Adrenal gland (tissue), 12 donors: ENCODE results near the gene SHCBP1L. TPM values are rescaled to one million over a fixed set of nuclear protein-coding genes. Genes with fewer than 3 reads are reported as not detected.

ENCODE experiments used
- DNase-seq, 7 donors: peaks; one replicate each; pipeline ENCODE4 v3.0.0-alpha.2; 2019 to 2020
- H3K27ac ChIP-seq, 5 donors: fragments of 200-600 bp; sonication (generic) in 4 of 5; 1 replicate in 3 of 5; 2 replicates in 2 of 5; pipeline versions ENCODE4 v1.5.1 to v1.8.0; 2016 to 2020; ENCODE audit warnings: mild to moderate bottlenecking in 1 of 5
- H3K27me3 ChIP-seq: fragments of 200-600 bp; 2 replicates; pipeline ENCODE4 v1.8.0; 2021
- H3K36me3 ChIP-seq, 2 donors: fragments of 200-600 bp; replicated peaks in 1 of 2; 1 replicate in 1 of 2; 2 replicates in 1 of 2; pipeline versions ENCODE4 v1.5.1 to v1.8.0; 2018 to 2022
- H3K4me1 ChIP-seq, 2 donors: fragments of 200-600 bp; replicated peaks in 1 of 2; 1 replicate in 1 of 2; 2 replicates in 1 of 2; pipeline versions ENCODE4 v1.5.1 to v1.8.0; 2018 to 2021
- H3K4me3 ChIP-seq, 4 donors: fragments of 200-600 bp; sonication (generic) in 3 of 4; one replicate each; pipeline ENCODE4 v1.5.1; 2016 to 2018
- H3K9me3 ChIP-seq, 3 donors: fragments of 200-600 bp; sonication (generic) in 1 of 3; replicated peaks in 1 of 3; 1 replicate in 2 of 3; 2 replicates in 1 of 3; pipeline versions ENCODE4 v1.5.1 to v1.8.0; 2016 to 2021
- POLR2A ChIP-seq, 2 donors: fragments of 450-650 bp; IDR thresholded peaks; one replicate each; pipeline ENCODE4 v1.6.1; 2017; ENCODE audit warnings: antibody characterized with exemption in 2 of 2, mild to moderate bottlenecking in 2 of 2, moderate library complexity in 1 of 2
- WGBS, 4 donors: extraction: QIAGEN DNeasy Blood & Tissue Kit in 2 of 4; methylation state at CpG; one replicate each; pipeline versions ENCODE4 v1.1.5 to v1.1.7; 2013 to 2017; 5-methylcytosine and 5-hydroxymethylcytosine counted together
- intact Hi-C, 2 donors: fragments of 100-400 bp; cut with DNase I; formaldehyde crosslinking; loops; one replicate each; pipeline versions ENCODE4 v1.14.1 to v1.15.0; 2022 to 2023
- polyA plus RNA-seq, 3 donors: library from polyadenylated mRNA; stranded (reverse); fragments of 200-250 nt in 2 of 3; fragments of 350-450 nt in 1 of 3; fragmentation: Illumina TruSeq in 1 of 3; extraction: RNeasy Lipid Tissue Mini Kit (QIAGEN cat#74804) in 1 of 3; gene quantifications; one replicate each; pipeline ENCODE4 v1.2.3, GENCODE V29; 2013 to 2014
- total RNA-seq, 9 donors: library from RNA; depleted of rRNA in 4 of 9; stranded (reverse); fragments of >200 nt in 4 of 9; fragments of 120-200 nt in 1 of 9; fragmentation: NEBNext Ultra II Directional in 1 of 9; extraction: Animal tissue kit (Norgen Biotek cat#: 25700) in 1 of 9; gene quantifications; one replicate each; pipeline versions ENCODE4 v1.1.0 to v1.2.4, GENCODE V29; 2013 to 2023
- TF ChIP-seq, protein P1 (sequence below), 6 experiments: fragments of 450-650 bp in 4 of 6; fragments of 200-600 bp in 2 of 6; sonication (generic) in 1 of 6; IDR thresholded peaks; 1 replicate in 5 of 6; 2 replicates in 1 of 6; pipeline versions ENCODE4 v1.5.1 to v1.8.0; 2016 to 2021; ENCODE audit warnings: antibody characterized with exemption in 6 of 6, mild to moderate bottlenecking in 2 of 6, moderate library complexity in 1 of 6
- donor health status: healthy with polysubstance abuse.
- donor health status: Bipolar disorder and iron deficiency.
- donor health status: DM: yes; HTN: yes; CAD: no.
- donor health status: DM: no; HTN: no; CAD: no.
- donor health status: DM: no; HTN: no; CAD: no.
- donor health status: DM: yes; HTN: yes; CAD: no.

Gene SHCBP1L
- total and polyA plus RNA-seq, 12 donors = 0.06 TPM; not detected in 11

- H3K27ac ChIP-seq = no peak overlapping the region
- TF ChIP-seq POLR2A (IDR thresholded peaks at IDR 0.05) = no peak
- TF ChIP-seq, protein P1, sequence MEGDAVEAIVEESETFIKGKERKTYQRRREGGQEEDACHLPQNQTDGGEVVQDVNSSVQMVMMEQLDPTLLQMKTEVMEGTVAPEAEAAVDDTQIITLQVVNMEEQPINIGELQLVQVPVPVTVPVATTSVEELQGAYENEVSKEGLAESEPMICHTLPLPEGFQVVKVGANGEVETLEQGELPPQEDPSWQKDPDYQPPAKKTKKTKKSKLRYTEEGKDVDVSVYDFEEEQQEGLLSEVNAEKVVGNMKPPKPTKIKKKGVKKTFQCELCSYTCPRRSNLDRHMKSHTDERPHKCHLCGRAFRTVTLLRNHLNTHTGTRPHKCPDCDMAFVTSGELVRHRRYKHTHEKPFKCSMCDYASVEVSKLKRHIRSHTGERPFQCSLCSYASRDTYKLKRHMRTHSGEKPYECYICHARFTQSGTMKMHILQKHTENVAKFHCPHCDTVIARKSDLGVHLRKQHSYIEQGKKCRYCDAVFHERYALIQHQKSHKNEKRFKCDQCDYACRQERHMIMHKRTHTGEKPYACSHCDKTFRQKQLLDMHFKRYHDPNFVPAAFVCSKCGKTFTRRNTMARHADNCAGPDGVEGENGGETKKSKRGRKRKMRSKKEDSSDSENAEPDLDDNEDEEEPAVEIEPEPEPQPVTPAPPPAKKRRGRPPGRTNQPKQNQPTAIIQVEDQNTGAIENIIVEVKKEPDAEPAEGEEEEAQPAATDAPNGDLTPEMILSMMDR (IDR thresholded peaks at IDR 0.05) = no peak
- DNase-seq = no peak
- WGBS, 4 donors = 55 to 78% (median 65%) methylated on average over 3 of the region's 3 CpGs
- no peaks in the 10 kb centered on the region for H3K9me3 ChIP-seq
- no peak overlapping the region for H3K4me3 ChIP-seq
- intact Hi-C loops = no loop called here
- H3K4me1 ChIP-seq = no peaks in the 10 kb centered on the region
- H3K27me3 ChIP-seq = no peaks in the 10 kb centered on the region
- H3K36me3 ChIP-seq = no peaks in the 10 kb centered on the region
Observed at GRCh38 chr1:182917378-182917777, 35.6 kb downstream of the SHCBP1L start.

GRCh38 chr1:182913401-182913800 lies 39.6 kb downstream of the SHCBP1L start:
- no peak for DNase-seq
- H3K4me1 ChIP-seq = no peaks in the 10 kb centered on the region
- H3K9me3 ChIP-seq = no peaks in the 10 kb centered on the region
- no peak overlapping the region for H3K4me3 ChIP-seq
- no peak overlapping the region for H3K27ac ChIP-seq
- intact Hi-C loops = no loop called here
- no peaks in the 10 kb centered on the region for H3K36me3 ChIP-seq
- no peaks in the 10 kb centered on the region for H3K27me3 ChIP-seq
- 97 to 99% (median 97%) methylated on average over 3 of the region's 3 CpGs for WGBS, 4 donors
- TF ChIP-seq, protein P1 (IDR thresholded peaks at IDR 0.05) = no peak

DNA sequence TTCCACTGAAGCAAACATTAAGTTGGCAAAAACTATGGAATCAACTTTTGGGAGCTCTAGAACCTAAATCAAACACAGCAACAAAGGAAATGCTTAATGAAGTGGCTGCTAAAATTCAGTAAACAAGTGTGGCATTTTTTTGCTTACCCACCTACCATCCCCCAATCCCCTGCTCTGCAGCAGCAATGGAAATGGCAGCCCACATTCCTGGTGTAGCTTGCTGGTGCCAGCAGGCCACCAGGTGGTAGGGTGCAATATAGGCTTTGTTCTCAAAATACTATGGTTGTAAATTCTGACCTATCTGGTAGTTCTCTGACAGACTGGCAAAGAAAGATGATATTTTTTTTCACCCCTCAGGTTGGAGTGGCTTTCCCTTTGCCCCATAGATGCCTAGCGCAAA lies 42.8 kb downstream of the SHCBP1L start:
- H3K4me1 ChIP-seq = no peaks in the 10 kb centered on the region
- no peaks in the 10 kb centered on the region for H3K27me3 ChIP-seq
- WGBS, 4 donors = 91 to 98% (median 93%) methylated on average over 1 of the region's 1 CpG
- H3K27ac ChIP-seq = no peak overlapping the region
- intact Hi-C loops = no loop called here
- DNase-seq = no peak
- TF ChIP-seq POLR2A (IDR thresholded peaks at IDR 0.05) = no peak
- TF ChIP-seq, protein P1 (IDR thresholded peaks at IDR 0.05) = no peak
- H3K36me3 ChIP-seq = no peaks in the 10 kb centered on the region
- no peak overlapping the region for H3K4me3 ChIP-seq
- no peaks in the 10 kb centered on the region for H3K9me3 ChIP-seq

GRCh38 chr1:182909578-182909977 lies 43.4 kb downstream of the SHCBP1L start:
- WGBS, 4 donors = 60 to 69% (median 62%) methylated on average over 4 of the region's 4 CpGs
- intact Hi-C loops = no loop called here
- H3K4me3 ChIP-seq = no peak overlapping the region
- TF ChIP-seq, protein P1 (IDR thresholded peaks at IDR 0.05) = no peak
- no peak for TF ChIP-seq POLR2A (IDR thresholded peaks at IDR 0.05)
- no peaks in the 10 kb centered on the region for H3K9me3 ChIP-seq
- DNase-seq = no peak
- no peaks in the 10 kb centered on the region for H3K36me3 ChIP-seq
- H3K27me3 ChIP-seq = no peaks in the 10 kb centered on the region
- H3K27ac ChIP-seq = no peak overlapping the region
- H3K4me1 ChIP-seq = no peaks in the 10 kb centered on the region
